ENCODE results near the gene TAC4. TPM values are rescaled to one million over a fixed set of nuclear protein-coding genes. Genes with fewer than 3 reads are reported as not detected.
"Not testable (repeated sequence)": the region's sequence is repeated elsewhere in the genome, so short reads cannot be mapped to it uniquely, and the experiment has no call there.

TAC4 gene
- polyA plus RNA-seq, 1 donor (not counting 4 experiments of a cell fraction or from before 2014, with no cell fraction given): not detected

DNA sequence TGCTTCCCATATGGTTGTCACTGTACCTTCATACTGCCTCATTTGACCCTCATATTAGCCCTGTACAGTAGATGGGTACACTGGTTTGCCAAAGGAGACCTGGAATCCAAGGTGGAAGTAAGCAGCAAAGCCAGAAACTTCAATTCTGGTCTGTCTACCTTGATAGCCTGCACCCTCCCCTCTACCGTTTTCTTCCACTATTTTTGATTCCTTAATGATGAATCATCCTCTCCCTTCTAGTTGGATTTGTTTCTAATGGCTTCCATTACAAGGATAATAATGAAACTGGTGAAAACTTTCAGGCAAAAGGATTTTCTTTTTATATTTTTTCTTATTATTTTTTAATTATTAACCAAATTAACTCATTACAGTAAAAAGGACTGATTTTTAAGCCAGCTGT is 17.3 kb downstream of the TAC4 start:
- no peak overlapping the region for H3K4me2 ChIP-seq (ENCODE audit: control insufficient read depth, extremely low read depth, insufficient read depth, low read depth, low read length)
- TF ChIP-seq EZH2 (IDR thresholded peaks at IDR 0.05; ENCODE audit: low read length): no peak
- TF ChIP-seq, protein P1, sequence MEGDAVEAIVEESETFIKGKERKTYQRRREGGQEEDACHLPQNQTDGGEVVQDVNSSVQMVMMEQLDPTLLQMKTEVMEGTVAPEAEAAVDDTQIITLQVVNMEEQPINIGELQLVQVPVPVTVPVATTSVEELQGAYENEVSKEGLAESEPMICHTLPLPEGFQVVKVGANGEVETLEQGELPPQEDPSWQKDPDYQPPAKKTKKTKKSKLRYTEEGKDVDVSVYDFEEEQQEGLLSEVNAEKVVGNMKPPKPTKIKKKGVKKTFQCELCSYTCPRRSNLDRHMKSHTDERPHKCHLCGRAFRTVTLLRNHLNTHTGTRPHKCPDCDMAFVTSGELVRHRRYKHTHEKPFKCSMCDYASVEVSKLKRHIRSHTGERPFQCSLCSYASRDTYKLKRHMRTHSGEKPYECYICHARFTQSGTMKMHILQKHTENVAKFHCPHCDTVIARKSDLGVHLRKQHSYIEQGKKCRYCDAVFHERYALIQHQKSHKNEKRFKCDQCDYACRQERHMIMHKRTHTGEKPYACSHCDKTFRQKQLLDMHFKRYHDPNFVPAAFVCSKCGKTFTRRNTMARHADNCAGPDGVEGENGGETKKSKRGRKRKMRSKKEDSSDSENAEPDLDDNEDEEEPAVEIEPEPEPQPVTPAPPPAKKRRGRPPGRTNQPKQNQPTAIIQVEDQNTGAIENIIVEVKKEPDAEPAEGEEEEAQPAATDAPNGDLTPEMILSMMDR (optimal IDR thresholded peaks at IDR 0.05 in 1 of 3, IDR thresholded peaks at IDR 0.05 in 1 of 3, conservative IDR thresholded peaks at IDR 0.05 in 1 of 3; ENCODE audit: extremely low read depth in 1 of 3, insufficient read depth in 2 of 3, low read length in 3 of 3): no peak
- no peaks in the 10 kb centered on the region for H4K20me1 ChIP-seq (ENCODE audit: control insufficient read depth, extremely low read depth, insufficient read depth, low read length)
- dilution Hi-C loops (cut with MboI; ENCODE audit: extremely low pct_ligation_motif_present, low sequenced_read_pairs): no loop called here
- no peak overlapping the region for H3K27ac ChIP-seq (ENCODE audit: control insufficient read depth, insufficient read depth, low read length)
- peaks cover 5% of the 10 kb centered on the region for H3K4me1 ChIP-seq (ENCODE audit: control insufficient read depth, extremely low read depth, insufficient read depth, low read length)
- H3K27me3 ChIP-seq (ENCODE audit: control insufficient read depth, extremely low read depth, insufficient read depth, low read length): no peaks in the 10 kb centered on the region
- FAIRE-seq (peak; percentile 9), DNase-seq (ENCODE audit: low read depth, low spot score) (no peak)
- H3K79me2 ChIP-seq (ENCODE audit: control insufficient read depth, insufficient read depth, low read length): no peaks in the 10 kb centered on the region
- H3K4me3 ChIP-seq (ENCODE audit: control insufficient read depth in 2 of 3, extremely low read depth in 1 of 3, insufficient read depth in 2 of 3, low read depth in 1 of 3, low read length in 3 of 3): no peak overlapping the region
- no peak overlapping the region for H2AFZ ChIP-seq (ENCODE audit: control insufficient read depth, low read length)
- no peak overlapping the region for H3K9ac ChIP-seq (ENCODE audit: control insufficient read depth, extremely low read depth, insufficient read depth, low read length)
- peaks cover 17 to 31% of the 10 kb centered on the region in 2 experiments for H3K36me3 ChIP-seq (ENCODE audit: control insufficient read depth in 2 of 2, extremely low read depth in 1 of 2, insufficient read depth in 2 of 2, low read length in 2 of 2)
- no peaks in the 10 kb centered on the region for H3K9me1 ChIP-seq (ENCODE audit: control insufficient read depth, extremely low read depth, insufficient read depth, low read length)
- H3K9me3 ChIP-seq (ENCODE audit: control insufficient read depth, low read depth, low read length): no peaks in the 10 kb centered on the region

DNA sequence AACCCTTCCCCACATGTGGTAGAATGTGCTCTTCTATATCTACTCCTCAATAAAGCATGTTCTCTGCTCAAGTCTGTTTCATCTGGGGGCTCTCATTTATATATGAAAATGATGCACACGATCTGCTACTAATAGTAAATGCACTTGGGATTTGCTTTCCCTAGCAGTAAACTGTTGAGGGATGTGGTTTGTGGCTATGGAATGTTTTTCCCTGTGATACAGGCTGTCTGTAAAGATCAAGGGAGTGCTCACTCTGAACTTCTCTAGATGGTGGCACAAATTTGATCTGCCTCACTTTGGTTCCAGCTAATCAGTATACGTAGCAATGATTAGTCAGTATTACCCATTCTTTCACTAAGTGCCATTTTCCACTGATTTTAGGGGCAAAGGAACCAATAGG is 18.8 kb downstream of the TAC4 start:
- no peak overlapping the region for H3K4me3 ChIP-seq (ENCODE audit: control insufficient read depth in 2 of 3, extremely low read depth in 1 of 3, insufficient read depth in 2 of 3, low read depth in 1 of 3, low read length in 3 of 3)
- dilution Hi-C loops (cut with MboI; ENCODE audit: extremely low pct_ligation_motif_present, low sequenced_read_pairs): no loop called here
- FAIRE-seq (no peak), DNase-seq (ENCODE audit: low read depth, low spot score) (no peak)
- TF ChIP-seq EZH2 (IDR thresholded peaks at IDR 0.05; ENCODE audit: low read length): no peak
- TF ChIP-seq, protein P1 (optimal IDR thresholded peaks at IDR 0.05 in 1 of 3, IDR thresholded peaks at IDR 0.05 in 1 of 3, conservative IDR thresholded peaks at IDR 0.05 in 1 of 3; ENCODE audit: extremely low read depth in 1 of 3, insufficient read depth in 2 of 3, low read length in 3 of 3): no peak
- H3K4me1 ChIP-seq (ENCODE audit: control insufficient read depth, extremely low read depth, insufficient read depth, low read length): peaks cover 5% of the 10 kb centered on the region
- no peaks in the 10 kb centered on the region for H4K20me1 ChIP-seq (ENCODE audit: control insufficient read depth, extremely low read depth, insufficient read depth, low read length)
- H3K9me3 ChIP-seq (ENCODE audit: control insufficient read depth, low read depth, low read length): no peaks in the 10 kb centered on the region
- H3K9ac ChIP-seq (ENCODE audit: control insufficient read depth, extremely low read depth, insufficient read depth, low read length): no peak overlapping the region
- no peak overlapping the region for H3K27ac ChIP-seq (ENCODE audit: control insufficient read depth, insufficient read depth, low read length)
- H3K27me3 ChIP-seq (ENCODE audit: control insufficient read depth, extremely low read depth, insufficient read depth, low read length): no peaks in the 10 kb centered on the region
- H3K79me2 ChIP-seq (ENCODE audit: control insufficient read depth, insufficient read depth, low read length): no peaks in the 10 kb centered on the region
- no peak overlapping the region for H3K4me2 ChIP-seq (ENCODE audit: control insufficient read depth, extremely low read depth, insufficient read depth, low read depth, low read length)
- no peaks in the 10 kb centered on the region for H3K9me1 ChIP-seq (ENCODE audit: control insufficient read depth, extremely low read depth, insufficient read depth, low read length)
- no peak overlapping the region for H2AFZ ChIP-seq (ENCODE audit: control insufficient read depth, low read length)
- peaks cover 19 to 31% of the 10 kb centered on the region in 2 experiments for H3K36me3 ChIP-seq (ENCODE audit: control insufficient read depth in 2 of 2, extremely low read depth in 1 of 2, insufficient read depth in 2 of 2, low read length in 2 of 2)

DNA sequence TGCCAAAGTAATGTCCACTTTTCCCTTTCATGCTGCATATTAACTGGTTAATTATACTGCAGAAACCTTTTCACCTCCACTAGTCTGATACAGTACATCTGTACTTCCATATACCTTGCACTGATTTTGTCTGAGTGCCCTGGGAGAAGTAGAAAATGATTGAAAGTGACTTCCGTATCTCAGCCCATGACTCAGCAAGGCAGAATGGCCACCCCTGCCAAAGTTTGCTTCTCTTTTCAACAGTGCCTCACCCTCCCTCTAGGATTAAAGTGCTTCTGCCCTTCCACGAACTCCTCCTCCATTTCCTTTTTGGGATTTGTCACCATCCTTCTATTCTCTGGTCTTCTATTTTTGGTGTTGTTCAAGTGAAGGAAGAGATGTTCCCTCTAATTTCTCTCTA is 19.5 kb downstream of the TAC4 start:
- H3K27ac ChIP-seq (ENCODE audit: control insufficient read depth, insufficient read depth, low read length); H2AFZ ChIP-seq (ENCODE audit: control insufficient read depth, low read length); dilution Hi-C loops (cut with MboI; ENCODE audit: extremely low pct_ligation_motif_present, low sequenced_read_pairs); H3K4me1 ChIP-seq (ENCODE audit: control insufficient read depth, extremely low read depth, insufficient read depth, low read length); H3K4me3 ChIP-seq (ENCODE audit: control insufficient read depth in 2 of 3, extremely low read depth in 1 of 3, insufficient read depth in 2 of 3, low read depth in 1 of 3, low read length in 3 of 3); DNase-seq (ENCODE audit: low read depth, low spot score); H3K27me3 ChIP-seq (ENCODE audit: control insufficient read depth, extremely low read depth, insufficient read depth, low read length); H3K9me1 ChIP-seq (ENCODE audit: control insufficient read depth, extremely low read depth, insufficient read depth, low read length); H3K9me3 ChIP-seq (ENCODE audit: control insufficient read depth, low read depth, low read length); H4K20me1 ChIP-seq (ENCODE audit: control insufficient read depth, extremely low read depth, insufficient read depth, low read length); H3K9ac ChIP-seq (ENCODE audit: control insufficient read depth, extremely low read depth, insufficient read depth, low read length); H3K4me2 ChIP-seq (ENCODE audit: control insufficient read depth, extremely low read depth, insufficient read depth, low read depth, low read length); H3K79me2 ChIP-seq (ENCODE audit: control insufficient read depth, insufficient read depth, low read length): not testable (repeated sequence)
- peak; percentile 60 for FAIRE-seq
- peaks cover 22 to 38% of the 10 kb centered on the region in 2 experiments for H3K36me3 ChIP-seq (ENCODE audit: control insufficient read depth in 2 of 2, extremely low read depth in 1 of 2, insufficient read depth in 2 of 2, low read length in 2 of 2)
